Stimulated activated naive CD4-positive, alpha-beta T cell (primary cell): ENCODE measurements around the gene CACNB4.
"Not testable (repeated sequence)": the region's sequence is repeated elsewhere in the genome, so short reads cannot be mapped to it uniquely, and the experiment has no call there.

ENCODE experiments used
- DNase-seq, 6 experiments: peaks; one replicate each; lab custom pipeline; 2025; lab: John Stamatoyannopoulos, UW

CACNB4 gene

GRCh38 chr2:151905963-151906632, 192.7 kb downstream of the CACNB4 start:
- DNase-seq, result no peak

GRCh38 chr2:151904807-151905206, 194.0 kb downstream of the CACNB4 start:
- no peak for DNase-seq

- DNase-seq, result no peak
These were observed 194.8 kb downstream of the CACNB4 start for GRCh38 chr2:151904021-151904420.

- no peak for DNase-seq
These were observed 196.0 kb downstream of the CACNB4 start for GRCh38 chr2:151902829-151903228.

GRCh38 chr2:151900331-151900730, 198.5 kb downstream of the CACNB4 start:
- DNase-seq, result no peak

GRCh38 chr2:151899156-151899555, 199.7 kb downstream of the CACNB4 start:
- no peak for DNase-seq

- no peak for DNase-seq
These were observed 207.2 kb downstream of the CACNB4 start for GRCh38 chr2:151891566-151892194.

GRCh38 chr2:151887164-151887563, 211.7 kb downstream of the CACNB4 start:
- DNase-seq, result no peak

- DNase-seq, result no peak
These were observed 212.6 kb downstream of the CACNB4 start for GRCh38 chr2:151886241-151886640.

- DNase-seq, result no peak
These were observed 215.9 kb downstream of the CACNB4 start for GRCh38 chr2:151882786-151883445.

- no peak for DNase-seq
These were observed 217.5 kb downstream of the CACNB4 start for GRCh38 chr2:151881342-151881741.

- DNase-seq, result no peak
These were observed 218.3 kb downstream of the CACNB4 start for GRCh38 chr2:151880586-151880985.

- DNase-seq, result no peak
These were observed 219.9 kb downstream of the CACNB4 start for GRCh38 chr2:151878655-151879563.

GRCh38 chr2:151878204-151878603, 220.6 kb downstream of the CACNB4 start:
- DNase-seq, result no peak

- not testable (repeated sequence) for DNase-seq
These were observed 223.2 kb downstream of the CACNB4 start for GRCh38 chr2:151875631-151876030.

- DNase-seq, result no peak
These were observed 226.4 kb downstream of the CACNB4 start for GRCh38 chr2:151872463-151872862.

GRCh38 chr2:151869291-151869690, 229.6 kb downstream of the CACNB4 start:
- no peak for DNase-seq

- DNase-seq, result no peak
These were observed 236.1 kb downstream of the CACNB4 start for GRCh38 chr2:151862700-151863099.

- DNase-seq, result no peak
These were observed 237.7 kb downstream of the CACNB4 start for GRCh38 chr2:151861174-151861573.

- DNase-seq, result no peak
These were observed 238.2 kb downstream of the CACNB4 start for GRCh38 chr2:151860613-151861146.

GRCh38 chr2:151860210-151860609, 238.6 kb downstream of the CACNB4 start:
- no peak for DNase-seq

GRCh38 chr2:151857650-151858049, 241.2 kb downstream of the CACNB4 start:
- no peak for DNase-seq
